Stromal cell of bone marrow (primary cell): ENCODE results near the gene AATK.
"Not testable (repeated sequence)": the region's sequence is repeated elsewhere in the genome, so short reads cannot be mapped to it uniquely, and the experiment has no call there.

Experiments
- DNase-seq: peaks from one replicate; pipeline ENCODE4 v3.0.0-alpha.2; 2012; ENCODE audit warnings: low read depth

AATK gene

DNA sequence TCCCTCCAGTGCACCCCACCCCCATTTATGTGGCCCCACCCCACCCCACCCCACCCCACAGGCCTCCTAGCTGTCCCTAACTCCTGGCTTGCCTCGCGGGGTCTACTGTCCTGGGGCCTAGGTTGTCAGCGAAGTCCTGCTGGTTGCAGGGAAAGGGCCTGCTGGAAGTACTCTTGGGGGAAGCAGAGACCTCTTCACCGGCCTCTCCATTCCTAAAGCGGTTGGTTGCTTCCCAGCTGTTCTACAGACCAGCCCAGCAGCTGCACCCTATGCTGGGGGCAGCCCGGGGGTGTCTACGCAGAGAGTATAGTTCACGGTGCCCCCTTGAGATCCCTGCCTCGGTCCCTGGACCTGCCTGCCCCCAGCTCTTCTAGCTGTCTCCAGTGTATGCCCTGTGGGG, 74.9 kb downstream of the AATK start:
- DNase-seq = no peak

DNA sequence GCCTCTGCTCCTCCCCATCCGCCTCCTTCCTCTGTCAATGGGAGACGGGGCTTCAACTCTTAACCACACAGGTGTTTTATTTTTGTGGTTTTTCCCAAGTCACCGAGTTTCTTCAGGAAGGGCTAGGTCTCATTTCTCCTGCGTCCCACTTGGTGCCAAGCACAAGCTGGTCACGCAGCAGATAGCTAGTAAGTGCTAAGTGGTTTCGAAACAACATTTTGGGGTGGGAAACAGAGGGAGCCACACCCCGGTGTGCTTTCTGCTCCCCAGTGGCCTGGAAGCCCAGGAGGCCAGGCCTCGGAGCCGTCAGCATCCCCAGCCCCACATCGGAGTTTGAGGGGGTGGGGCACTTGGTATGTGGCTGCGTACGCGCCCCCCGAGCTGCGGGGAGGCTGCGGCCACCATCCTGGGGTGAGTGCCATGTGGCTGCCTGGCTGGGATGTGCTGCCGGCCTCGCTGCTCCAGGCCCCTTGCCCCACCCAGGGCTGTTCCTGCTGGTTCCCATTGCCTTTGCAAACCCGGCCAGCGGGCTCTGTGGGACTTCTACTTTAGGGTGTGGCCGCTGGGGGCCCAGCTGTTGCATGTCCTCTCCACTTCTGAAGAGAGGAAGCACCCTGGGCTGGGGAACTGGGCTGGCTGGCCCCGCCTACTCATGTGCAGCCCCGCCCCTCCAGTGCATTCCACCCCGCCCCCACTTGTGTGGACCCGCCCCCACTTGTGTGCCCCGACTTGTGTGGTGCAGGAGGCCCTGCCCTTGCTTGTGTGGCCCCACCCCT, 75.5 kb downstream of the AATK start:
- no peak for DNase-seq

DNA sequence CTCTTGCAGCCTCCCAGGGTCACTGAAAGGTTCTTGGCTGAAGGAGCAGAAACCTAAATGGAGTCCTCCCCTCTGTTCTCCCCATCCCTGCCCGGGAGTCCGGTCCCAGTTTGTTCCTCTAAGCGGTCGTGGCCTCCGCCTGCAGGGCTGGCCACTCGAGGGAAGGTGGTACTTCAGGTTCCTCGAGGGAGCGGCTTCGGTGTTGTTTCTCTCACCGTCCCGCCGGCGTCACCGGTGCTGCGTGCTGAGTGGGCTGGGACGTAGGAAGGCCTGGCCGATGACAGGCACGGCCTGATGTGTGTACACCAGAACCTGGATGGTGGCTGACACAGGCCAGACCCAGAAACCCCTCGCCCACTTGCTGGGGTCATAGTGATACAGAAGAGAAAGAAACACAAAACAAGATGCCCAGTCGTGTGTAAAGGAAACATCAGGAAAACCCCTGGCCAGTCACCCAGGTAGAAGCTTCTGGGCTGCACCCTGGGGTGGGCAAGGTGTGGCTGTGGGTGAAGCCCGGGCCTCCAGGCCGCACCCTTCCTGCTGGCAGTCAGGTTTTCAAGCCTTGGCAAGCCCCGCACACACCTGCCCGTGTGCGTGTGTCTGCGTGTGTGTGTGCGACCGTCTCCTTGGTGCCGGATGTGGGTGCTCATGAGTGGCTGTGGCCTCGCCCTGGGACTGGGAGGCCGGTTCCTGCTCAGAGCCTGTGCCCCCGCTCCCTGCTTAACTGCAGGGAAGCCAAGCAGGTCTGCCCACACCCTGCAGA, 79.1 kb downstream of the AATK start:
- no peak for DNase-seq

DNA sequence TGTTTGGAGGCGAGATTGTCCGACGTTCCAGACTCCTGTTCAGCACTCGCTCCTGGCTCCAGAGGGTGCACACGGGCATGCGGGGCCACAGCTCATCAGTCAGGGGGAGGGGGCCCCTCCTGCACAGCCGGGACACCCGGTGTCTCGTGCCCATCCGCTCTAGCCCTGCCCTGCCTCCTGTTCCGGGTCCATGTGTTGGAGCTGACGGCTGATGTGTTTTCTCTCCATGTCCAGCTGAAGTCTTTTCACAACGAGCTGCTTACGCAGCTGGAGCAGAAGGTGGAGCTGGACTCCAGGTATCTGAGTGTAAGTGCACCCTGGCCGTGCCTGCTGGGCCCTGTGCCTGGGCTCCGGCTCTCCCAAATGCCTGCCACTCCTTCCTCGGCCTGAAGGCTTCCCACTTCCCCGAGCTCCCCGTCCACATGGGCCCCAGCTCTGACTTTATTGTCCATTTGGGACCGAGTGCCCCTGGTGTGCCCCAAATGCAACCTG, 80.6 kb downstream of the AATK start:
- no peak for DNase-seq

DNA sequence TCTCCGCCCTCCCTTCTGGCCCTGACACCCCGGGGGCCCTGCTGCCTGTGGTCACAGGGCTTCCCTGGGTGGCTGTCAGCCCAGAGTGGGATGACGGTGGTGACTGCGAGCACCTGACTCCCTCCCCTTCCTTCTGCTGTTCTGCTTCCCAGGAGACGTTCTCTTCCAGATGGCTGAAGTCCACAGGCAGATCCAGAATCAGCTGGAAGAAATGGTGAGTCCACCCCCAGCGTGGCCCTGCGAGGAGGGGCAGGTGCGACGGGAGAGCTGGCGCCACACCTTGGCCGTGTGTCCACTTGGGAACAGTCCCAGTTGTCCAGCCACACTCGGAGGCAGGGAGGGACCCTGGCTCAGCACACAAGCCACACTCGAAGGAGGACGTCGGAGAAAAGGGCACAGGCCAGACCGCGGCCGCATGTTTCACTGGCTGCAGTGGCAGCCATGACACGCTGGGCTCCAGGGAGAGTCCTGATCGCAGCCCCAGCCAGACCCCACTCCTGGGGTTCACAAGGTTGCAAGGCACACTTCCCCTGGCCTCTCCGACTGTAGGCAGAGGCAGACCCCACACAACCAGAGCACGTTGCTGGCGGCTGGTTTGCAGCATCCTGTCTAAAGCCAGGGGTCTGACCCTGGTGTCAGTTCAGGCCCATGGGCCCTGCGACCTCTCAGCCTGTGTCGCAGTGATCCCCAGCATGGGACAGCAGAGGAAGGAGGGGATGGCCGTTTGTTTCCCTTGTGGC, 81.2 kb downstream of the AATK start:
- no peak for DNase-seq

DNA sequence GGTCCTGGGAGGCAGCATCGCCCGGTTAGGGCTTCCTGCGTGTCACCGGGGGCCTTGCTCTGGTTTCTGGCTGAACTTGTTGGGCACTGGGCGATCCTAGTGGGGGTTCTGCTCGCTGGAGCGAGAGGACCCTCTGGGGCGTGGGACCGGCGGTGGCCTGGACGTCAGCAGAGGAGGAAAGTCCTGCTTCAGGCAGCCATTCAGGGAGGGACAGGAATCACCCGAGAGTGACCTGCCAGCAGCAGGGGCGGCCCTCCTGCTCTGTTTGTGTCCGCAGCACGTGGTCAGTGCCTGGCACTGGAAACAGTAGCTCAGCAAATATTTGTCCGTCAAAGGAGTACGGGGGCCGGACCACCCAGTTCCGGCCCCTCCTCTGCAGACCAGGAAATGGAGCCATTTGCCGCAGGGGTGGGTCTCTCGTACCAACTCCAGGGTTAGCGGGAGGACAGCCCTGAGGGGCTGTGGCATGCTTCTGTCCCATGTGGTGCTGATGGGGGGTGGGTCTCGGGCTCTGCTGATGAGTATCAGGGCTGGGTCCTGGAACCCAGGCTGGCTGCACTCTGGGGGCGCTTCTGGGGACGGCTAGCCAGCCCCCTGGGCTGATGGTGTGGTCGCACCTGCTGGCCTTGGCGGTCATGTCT, 82.8 kb downstream of the AATK start:
- DNase-seq = no peak

DNA sequence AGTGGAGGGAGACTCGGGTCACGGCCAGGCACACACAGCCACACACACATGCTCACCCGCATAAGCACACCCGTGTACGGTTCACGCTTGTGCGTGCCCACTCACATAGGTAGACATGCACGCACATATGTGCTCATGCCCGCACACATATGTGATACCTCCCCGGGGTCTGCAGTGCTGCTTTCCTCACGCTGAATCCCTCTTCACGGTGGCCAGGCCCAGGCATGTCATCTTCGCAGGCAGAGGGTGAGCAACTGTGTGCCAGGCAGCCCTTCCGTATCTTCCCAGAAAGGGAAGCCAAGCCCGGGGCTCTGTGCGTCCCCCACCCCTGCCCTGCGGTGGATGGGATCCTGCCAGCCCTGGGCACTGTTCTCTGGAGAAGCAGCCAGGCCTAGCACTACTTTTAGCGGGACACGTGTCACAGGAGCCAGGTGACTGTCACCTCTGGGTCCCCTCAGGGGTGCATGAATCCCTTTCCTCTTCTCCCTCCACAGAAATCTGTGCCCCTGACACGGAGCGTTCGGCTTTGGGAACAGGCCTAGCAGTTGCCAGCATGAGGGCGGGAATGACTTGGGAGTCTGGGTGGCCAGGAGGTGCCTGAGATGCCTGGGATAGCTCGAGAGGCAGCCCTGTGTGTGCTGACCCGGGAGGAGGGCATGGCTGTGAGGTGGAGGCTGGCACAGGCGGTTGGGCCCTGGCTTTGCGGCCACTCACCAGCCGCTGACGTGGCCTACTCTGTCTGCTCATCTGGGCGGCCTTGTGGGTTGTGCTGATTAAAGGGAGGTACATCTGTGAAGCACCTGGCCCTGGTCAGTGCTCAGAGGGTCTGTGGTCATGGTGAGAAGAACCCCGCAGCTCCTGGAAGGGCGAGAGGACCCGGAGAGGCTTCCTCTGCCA, 83.6 kb downstream of the AATK start:
- no peak for DNase-seq

DNA sequence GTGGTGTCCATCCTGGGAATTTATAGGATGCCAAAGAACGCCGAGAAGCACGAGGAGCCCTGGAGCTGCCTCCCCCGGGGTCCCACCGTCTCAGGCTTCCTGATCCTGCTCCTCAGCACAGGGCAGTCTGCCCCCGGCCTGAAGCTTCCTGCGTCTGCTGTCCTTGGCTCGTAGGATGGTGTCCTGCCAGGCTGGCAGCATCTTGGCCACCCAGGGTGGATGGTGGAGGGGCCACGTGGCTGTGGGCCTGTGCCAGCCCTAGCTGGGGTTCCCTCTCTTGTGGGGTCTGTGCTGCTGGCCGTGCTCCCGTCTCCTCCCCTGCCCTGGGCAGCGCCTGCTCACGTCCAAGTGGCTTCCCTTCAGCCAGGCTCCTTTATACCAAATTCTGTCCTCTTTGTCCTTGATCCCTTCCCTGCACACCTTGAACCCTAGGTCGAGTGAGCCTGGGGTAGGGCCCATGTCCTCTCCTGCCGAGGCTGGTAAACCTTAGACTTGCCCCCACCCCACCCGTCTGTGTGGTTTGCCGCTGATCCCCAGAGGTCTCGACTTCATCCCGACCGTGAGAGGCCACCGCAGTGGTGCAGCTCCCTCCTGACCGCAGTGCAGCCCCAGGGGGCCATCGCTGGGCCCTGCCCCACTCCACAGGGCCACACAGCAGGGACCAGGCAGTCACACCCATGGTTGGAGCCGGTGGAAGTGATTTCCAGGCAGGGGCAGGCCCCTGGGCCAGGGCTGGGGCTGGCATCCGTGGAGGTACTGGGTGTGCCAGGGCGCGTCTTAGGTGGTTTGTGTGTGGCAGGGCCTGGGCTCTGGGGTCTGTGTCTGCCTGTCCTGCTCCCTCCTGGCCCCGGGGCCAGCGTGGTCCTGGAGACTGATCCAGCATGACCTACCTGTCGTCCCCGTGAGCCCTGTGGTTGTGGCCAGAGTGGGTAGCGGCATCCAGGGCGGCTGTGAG, 84.5 kb downstream of the AATK start:
- no peak for DNase-seq

DNA sequence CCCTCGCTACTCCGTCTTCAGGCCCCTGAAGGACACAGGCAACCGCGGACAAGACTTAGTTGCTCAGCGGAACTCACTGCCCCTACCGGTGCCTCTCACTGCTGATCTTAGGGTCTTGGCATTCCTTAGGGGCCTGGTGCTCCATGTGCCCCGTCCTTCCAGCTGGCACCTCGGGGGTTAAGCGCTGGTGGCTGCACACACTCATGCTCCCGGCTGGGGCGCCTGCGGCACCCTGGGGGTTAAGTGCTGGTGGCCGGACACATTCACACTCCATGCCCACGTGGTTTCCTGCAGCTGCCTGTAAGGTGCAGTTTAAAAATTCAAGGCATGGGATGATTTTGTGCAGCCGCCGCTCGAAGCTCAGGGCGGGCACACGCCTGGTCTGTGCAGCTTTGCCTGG, 86.0 kb downstream of the AATK start:
- DNase-seq = no peak

DNA sequence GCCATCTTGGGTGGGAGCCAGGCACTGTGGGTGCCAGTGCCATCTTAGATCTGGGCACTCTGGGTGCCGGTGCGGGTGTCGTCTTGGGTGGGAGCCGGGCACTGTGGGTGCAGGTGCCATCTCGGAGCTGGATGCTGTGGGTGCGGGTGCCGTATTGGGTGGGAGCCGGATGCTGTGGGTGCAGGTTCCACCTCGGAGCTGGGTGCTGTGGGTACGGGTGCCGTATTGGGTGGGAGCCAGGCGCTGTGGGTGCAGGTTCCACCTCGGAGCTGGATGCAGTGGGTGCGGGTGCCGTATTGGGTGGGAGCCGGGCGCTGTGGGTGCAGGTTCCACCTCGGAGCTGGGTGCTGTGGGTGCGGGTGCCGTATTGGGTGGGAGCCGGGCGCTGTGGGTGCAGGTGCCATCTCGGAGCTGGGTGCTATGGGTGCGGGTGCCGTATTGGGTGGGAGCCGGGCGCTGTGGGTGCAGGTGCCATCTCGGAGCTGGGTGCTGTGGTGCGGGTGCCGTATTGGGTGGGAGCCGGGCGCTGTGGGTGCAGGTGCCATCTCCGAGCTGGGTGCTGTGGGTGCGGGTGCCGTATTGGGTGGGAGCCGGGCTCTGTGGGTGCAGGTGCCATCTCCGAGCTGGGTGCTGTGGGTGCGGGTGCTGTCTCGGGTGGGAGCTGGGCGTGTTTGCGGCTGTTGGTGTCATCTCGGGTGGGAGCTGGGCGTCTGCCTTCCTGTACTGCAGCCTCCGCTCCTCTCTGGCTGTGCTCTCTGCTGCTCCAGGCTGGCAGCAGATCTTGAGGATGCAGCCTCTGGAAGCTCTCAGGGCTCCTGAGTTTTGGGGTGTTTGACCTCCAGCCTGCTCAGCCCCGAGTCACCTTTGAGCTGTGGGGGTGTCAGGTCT, 87.8 kb downstream of the AATK start:
- DNase-seq = not testable (repeated sequence)

DNA sequence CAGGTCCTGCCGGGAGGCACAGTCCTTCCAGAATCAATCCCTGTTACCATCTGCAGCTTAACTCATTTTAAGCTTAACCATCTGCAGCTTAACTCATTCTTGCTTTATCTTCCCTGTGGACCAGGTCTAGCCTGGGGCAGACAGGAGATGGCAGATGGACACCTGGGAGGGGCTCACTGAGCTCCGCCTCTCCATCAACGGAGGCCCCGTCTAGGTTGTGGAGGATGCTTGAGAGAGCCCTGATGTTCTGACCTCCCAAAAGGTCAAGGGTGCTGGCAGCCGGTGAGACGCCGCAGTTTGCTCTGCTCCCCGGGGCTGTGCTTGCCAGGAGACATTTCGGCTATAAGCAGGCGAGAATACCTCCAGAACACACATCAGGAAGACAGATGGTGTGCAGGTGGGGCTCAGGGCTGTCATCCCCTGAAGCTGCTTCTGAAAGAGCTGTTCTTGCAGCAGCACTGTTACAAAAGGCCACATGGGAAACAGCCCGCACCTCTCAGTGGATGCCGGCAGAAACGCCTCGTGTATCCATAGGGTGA, 89.8 kb downstream of the AATK start:
- DNase-seq = no peak

DNA sequence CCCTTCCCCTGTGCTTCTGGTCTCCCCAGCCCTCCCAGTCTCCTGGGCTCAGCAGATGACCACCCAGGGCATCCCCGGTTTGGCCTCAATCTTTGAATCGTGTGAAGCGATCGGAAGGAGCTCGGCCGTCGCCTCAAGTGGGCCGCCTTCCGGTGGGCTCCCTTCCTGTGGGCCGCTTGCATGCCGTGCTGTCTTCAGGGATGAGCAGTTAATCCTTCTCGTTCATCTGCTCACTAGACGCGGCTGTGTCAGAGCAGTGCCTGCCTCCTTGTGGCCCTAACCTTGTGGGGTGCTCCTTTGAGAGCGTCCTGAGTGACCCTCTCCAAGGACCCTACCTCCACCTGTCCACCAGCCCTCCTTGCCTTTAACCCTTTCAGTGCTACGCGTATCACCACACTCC, 90.7 kb downstream of the AATK start:
- DNase-seq = no peak

DNA sequence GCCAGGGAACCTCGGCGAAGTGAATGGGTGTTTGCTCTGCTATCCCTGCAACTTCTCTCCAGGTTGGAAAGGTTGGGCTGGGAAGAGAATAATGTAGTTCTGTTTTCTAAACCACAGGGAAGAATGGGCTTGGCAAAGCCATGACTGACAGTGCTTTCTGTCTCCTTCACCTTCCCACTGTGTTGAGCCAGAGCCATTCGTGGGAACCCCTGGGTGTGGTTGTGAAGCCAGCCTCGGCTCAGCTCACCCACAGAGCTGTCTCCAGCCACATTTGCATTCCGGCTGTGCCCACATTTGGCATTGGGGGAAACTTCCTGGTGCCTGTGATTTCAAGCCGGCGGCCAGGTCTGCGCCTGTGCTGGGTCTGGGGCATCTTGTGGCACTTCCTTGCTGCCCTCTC, 91.1 kb downstream of the AATK start:
- no peak for DNase-seq

DNA sequence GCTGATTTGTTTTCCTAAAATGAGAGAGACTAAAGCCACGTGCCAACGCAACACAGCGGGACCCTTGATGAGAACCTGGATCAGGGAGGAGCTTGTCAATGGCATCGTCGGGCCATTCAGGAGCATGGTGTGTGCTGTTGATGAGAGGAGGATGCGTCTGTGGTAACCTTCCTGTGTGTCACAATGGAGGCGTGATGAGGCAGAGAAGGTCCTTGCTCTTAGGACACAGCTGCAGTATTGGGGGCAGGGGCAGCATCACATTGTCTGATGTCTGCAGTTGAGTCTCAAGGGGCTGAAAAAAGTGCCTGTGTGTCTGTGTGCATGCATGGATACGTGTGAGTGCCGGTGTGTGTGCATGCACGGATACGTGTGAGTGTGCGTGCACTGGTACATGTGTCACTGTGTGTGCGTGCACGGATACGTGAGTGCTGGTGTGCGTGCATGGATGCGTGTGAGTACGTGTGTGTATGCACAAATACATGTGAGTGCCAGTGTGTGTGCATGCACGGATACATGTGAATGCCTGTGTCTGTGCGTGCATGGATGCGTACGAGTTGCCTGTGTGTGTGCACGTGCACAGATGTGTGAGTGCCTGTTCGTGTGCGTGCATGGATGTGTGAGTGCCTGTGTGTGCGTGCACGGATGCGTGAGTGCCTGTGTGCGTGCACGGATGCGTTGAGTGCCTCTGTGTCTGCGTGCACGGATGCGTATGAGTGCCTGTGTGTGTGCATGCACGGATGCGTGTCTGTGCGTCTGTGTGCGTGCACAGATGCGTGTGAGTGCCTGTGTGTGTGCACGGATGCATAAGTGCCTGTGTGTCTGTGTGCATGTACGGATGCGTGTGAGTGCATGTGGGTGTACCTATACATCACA, 91.8 kb downstream of the AATK start:
- no peak for DNase-seq

DNA sequence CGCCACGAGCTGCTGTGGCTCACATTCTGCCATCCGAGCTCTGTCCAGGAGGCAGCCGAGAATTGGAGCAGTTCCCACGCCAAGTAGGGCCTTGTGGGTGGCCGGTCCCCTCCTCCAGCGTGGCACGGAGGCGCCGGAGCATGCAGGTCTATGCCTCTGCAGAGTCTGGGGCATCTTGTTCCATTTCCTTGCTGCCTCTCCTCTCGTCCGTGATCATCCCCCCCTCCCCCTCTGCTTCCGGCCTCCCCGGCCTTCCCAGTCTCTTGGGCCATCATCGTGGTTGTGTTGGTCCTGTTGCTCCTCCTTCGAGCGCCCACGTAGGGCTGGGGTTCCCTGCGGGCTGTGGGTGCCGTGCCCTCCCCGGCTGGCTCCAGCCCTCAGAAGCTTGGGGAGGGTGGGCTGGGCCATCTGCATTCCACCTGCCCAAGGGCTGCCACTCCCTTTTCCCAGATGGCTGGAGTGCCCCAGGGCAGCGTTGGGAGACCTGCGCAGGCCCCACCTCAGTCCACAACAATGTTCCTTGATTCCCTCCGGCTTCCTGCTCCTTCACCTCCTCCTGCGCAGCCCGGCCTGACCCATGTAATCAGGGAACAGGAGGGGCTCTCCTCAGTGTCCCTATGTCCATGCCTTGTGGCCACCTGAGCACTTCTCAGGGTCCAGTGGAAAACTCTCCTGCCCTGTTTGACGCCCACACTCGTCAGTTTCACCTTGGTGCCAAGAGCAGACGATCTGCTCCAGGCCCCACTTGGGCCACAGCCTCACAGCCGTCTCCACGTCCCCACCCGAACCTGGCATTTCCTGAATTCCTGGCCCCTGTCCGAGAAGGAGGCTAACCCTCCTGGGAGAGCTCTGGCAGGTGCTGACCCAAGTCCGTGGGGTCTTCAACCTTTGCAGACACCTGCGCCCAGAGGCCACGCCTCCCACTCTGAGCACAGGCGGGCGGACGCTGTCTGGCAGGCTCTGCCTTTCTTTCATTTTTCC, 94.0 kb downstream of the AATK start:
- DNase-seq = no peak

DNA sequence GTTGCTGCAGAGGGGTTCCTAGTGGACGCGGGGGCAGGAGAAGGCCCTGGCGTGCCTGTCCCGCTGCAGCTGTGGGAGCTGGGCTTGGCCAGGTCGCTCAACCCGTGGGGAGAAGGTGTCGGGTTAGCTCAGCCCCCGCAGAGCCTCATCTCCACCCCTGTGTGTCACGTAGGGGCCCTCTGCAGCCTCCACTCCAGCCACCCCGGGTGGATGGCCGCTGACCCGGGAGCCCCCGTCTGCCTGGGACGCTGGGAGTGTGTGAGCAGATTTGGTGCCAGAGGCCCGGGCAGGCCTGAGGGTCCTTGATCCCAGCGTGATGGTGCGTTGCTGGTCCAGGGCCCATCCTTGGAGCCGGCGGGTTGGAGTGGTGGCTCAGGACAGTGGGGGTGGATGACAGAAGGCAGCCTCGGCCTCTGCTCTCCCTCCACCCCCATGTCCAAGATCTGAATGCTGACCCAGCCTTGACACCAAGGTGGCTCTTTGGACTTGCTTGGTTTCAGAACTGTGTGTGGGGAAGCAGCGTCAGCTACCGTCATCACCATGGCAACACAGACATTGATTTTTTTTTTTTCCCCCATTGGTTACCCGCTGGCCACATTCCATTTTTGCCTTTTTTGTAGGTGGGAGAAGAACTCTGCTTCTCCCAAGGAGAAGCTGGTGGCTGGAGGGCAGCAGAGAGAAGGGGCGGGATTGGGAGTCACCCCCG, 95.3 kb downstream of the AATK start:
- DNase-seq = no peak
